Inflammatory macrophage treated with lipopolysaccharide for 1 hour (primary cell): ENCODE results near the gene C1orf232.

ENCODE experiments used
- DNase-seq, 2 donors: peaks; one replicate each; pipeline ENCODE4 v3.0.0-alpha.2; 2020 to 2022

The C1orf232 gene

DNA sequence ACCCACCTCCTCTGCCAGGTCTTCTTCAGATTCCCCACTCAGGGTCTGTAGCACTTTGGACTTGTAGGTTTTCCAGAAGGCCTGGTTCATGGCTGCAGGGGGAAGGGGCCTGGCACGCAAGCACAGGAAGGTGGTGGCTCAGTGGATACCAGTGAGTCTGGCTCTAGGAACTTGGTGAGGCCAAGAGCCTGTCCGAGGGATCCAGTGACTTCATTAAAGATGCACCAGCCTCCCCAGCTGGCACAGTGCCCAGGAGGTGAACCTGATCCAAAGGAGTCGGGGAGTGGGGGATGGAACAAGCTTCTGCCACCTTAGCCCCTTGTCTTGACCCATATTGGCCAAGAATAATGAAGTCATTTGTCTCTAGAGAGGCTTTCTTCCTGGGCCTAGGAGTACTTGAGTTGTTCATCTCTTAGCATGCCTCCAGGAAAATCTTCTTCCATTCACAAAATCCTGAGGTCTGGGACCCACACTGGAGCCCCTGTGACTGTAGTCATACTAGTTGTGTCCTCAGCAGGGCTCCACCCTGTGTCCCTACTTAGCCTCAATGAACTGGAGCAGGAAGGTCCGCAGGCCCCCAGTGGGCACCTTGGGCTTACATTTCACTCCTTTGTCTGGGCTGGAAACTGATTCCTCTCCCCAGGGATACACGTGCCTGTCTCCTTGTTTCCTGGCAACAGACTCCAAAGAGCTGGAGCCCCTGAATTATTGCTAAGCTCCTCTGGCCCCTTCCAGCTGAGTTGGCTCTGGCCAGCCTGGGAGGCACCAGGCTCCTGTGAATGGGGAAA is at the start of gene C1orf232:
Gene C1orf232, minus strand, starts transcription at position 554 of the 788 bp plus-strand sequence. Its CDS starts 464 bp downstream, at position 90.
- DNase-seq = no peak

DNA sequence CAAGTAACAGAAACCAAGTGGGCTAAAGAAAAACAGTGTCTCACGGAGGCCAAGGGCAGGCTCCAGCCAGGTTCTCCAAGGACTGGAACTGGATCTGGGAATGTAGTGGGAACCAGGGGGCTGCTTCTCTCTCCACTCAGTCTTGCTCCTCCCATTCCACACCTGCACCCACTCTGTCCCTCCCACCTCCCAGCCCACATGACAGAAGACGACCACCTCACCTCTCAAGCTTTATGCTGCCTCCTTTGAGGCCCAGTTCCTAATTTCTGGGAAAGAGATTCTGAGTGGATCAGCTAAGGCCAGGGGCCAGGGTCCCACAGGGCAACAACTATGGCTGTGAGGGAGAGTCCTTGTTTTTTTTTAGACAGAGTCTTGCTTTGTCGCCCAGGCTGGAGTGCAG is 46.5 kb upstream of the C1orf232 start:
- DNase-seq = no peak

DNA sequence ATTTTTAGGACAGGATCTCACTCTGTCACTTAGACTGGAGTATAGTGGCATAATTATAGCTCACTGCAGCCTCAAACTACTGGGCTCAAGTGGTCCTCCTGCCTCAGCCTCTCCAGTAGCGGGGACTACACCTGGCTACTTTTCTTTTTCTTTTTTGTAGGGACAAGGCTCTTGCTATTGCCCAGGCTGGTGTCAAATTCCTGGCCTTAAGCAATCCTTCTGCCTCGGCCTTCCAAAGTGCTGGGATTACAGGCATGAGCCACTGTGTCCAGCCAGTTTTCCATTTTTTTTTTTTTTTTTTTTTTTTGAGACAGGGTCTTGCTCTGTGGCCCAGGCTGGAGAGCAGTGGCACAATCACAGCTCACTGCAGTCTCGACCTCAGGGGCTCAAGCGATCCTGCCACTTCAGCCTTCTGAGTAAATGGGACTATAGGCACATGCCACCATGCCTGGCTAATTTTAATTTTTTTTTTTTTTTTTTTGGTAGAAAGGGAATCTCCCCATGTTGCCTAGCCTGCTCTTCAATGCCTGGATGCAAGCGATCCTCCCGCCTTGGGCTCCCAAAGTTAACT is 44.7 kb upstream of the C1orf232 start:
- DNase-seq = no peak

DNA sequence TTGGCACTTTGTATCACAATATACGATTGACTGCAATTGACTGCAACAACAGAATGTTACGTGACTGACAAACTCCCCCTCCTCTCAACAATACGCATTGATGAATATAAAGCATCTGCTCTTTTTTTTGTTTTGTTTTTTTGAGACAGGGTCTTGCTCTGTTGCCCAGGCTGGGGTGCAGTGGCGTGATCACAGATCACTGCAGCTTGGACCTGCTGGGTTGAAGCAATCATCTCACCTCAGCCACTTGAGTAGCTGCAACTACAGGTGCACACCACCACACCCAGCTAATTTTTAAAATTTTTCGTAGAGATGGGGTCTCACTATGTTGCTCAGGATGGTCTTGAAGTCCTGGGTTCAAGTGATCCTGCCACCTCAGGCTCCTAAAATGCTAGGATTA is 44.0 kb upstream of the C1orf232 start:
- no peak for DNase-seq

DNA sequence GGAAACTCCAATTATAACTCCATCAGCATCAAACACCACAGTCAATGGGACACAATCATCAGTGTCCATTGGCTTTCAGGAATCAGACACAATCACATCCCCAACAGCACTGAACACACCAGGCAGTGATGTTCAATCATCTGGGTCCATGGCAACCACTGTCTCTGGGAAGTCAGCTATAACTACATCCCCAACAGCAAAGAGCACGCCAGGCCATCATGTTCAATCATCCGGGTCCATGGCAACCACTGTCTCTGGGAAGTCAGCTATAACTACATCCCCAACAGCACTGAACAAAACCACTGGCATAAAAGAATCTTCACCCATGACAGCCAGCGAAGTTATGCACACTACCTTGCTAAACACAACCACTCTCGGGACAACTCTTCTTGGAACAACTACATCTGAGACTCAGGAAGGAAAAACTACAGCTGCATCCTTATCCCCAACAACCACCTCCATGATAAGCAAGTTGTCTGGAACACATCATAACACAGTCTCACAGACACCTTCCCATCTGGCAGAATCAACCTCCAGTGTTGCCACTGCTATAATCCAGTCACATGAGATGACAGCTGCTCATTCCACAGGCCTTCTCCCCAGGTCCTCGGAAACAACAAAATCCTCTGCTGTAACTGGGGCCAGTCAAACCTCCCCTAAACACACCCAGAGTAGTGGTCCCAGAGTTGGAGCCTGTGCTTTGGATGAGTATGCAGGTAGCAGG is 41.5 kb upstream of the C1orf232 start:
- DNase-seq = no peak

DNA sequence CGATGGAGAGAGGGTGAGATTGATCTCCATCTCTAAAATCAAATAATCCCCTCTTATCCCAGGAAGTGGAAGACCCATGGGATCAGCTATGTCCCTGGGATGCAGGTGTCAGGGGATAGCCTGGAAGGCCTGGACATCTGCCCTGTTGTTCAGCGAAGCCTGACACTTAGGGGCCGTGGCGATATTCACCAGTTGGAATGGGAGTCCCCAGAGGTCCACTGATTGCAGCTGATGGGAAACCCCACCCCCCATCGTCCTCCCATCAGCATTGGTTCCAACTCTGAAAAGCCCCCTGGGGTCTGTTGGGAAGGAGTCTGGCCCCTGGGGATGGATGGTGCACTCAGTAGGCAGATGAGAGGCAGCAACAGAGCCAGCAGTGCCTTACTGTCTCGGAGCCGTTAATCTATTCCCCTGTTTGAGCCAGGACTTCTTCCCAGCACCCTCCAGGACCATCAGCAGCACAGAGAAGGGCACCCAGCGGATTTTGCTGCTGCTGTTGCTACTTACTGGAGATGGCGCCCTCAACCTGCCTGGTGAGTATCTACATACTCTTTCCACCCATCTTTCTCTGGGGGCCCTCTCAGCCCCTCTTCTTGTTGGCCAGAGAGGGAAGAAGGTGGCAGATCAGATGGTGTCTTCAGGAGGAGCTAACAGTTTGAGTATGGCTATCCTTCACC is 35.0 kb upstream of the C1orf232 start:
- no peak for DNase-seq

DNA sequence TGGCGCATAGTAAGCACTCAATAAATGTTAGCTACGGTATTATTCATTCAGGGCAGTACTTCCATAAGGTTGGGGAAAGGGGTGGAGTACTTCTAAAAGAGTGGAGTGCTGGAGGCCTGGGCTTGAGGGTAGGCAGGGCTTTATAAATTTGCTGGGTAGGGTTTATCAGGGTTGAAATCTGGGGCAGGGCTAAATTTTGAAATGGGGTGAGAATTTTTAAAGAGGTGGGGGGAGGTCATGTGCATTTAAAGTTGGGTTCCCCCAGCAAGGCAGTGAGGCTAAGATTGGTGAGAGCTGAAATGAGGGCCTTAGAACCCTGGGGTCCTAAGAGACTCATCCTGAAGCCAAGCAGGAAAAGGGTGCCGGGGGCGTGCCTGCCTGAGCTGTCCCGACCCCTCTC is 31.6 kb upstream of the C1orf232 start:
- no peak for DNase-seq

DNA sequence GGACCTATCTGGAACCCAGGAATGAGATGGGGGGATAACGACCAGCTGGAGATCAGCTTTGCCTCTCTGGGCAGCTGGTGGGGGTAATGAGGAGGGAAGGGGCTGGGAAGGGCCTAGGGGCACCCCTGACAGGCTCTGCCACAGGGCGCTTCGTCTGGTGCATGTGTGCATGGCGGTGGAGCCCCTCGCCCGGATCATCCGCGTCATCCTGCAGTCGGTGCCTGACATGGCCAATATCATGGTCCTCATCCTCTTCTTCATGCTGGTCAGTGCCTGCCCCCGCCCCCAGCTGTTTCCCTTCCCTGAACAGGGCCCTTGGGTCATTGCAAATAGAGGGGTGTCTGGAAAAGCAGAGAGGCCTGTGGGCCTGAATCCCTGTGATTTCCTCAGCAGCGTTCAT is 29.1 kb upstream of the C1orf232 start:
- DNase-seq = no peak

DNA sequence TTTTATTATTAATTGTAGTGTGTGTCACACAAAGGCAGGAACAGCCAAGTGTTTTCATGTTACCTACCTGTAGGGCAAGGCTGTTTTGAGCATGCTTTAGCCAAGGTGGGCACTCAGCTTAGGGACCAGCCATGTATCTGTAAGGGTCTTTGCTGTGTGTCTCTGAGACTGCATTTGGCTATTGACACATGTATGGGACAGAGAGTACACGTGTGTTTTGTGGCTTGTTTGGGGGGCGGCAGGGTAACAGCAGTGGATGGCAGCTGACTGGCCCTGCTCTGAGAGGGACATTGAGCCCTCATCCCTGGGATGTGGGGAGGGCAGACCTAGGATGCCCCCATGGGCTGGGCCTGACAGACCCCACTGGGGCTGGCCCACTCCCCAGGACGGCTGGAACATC is 28.5 kb upstream of the C1orf232 start:
- no peak for DNase-seq

DNA sequence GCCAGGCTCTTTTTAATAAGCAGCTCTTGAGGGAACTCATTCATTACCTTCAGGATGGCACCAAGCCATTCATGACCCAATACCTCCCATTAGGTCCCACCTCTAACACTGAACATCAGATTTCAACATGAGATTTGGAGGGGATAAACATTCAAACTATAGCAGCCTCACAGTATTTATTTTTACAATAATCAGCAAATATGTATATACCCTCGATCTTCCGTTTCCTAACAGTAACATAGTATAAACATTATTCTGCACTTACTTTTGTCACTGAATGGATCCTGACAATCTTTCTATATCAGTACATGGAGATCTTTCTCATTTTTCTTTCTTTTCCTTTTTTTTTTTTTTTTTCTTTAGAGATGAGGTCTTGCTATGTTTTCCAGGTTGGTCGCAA is 27.0 kb upstream of the C1orf232 start:
- no peak for DNase-seq

DNA sequence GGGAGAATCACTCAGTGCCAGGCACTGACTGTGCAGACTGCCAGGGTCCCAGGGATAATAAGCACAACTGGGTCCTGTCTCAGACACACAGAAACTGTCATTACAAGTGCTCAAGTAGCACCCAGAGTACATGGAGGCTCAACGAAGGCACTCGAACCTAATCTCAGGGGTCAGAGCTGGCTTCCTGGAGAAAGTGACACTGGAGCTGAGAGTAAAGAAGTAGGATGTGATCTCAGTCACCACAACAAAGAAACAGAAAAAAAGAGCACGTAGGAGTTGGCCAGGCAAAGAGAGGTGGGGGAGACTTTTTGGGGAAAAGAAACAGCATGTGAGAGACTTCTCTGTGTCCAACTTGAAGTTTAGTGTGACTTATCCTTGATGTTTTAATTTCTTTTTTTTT is 23.0 kb upstream of the C1orf232 start:
- no peak for DNase-seq

DNA sequence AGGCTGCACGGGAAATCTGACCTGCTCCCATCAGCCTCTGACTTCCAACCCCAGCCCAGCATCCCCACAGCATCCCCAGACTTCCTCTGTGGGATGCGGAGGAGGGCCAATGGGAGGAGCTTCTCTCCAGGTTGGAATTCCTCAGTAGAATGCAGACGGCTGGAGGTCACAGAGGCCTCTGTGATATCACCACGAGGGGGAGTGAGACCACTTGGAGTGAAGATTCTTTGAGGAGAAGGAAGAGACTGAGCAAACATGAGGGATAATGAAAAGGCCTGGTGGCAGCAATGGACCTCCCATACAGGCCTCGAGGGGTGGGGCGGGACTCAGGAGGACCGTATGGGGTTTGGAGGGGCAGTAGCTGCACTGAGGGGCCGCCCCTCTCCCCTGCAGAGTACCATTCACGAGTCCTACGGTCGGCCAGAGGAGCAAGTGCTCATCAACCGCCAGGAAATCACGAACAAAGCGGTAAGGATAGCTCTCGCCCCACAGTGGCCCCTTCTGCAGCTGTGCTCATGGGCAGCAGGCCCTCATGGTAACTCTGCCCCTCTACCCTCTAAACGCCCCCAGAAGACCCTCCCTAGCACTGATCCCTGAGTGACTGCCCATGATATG is 21.7 kb upstream of the C1orf232 start, which contains the start of gene CATSPER4:
Gene CATSPER4, plus strand, starts transcription at position 230 of the 615 bp plus-strand sequence. Its CDS starts 26 bp downstream, at position 256.
- DNase-seq = no peak

DNA sequence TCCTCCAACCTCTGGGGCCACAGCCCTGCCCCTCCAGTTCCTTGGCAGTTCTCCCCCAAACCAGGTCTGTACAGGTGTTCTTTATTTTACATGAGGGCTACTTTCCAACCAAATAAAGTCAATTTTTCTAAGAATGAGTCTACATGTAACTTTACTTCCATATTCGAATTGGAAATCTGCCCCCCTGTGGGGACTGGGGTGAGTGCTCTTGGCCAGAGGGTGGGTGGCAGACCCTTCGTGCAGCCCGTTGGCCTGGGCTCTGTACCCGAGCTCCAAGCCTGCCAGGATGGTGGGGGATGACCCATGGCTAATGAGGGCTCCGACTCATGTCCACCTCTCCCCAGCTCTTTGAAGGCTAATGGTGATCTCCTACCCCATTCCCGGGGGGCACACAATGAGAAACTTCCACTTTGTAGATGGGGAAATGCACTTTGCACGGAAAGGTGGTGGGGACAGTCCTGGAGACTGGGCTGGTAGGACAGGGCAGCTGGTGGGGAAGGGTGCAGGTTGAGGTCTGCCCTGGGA is 21.1 kb upstream of the C1orf232 start:
- no peak for DNase-seq

DNA sequence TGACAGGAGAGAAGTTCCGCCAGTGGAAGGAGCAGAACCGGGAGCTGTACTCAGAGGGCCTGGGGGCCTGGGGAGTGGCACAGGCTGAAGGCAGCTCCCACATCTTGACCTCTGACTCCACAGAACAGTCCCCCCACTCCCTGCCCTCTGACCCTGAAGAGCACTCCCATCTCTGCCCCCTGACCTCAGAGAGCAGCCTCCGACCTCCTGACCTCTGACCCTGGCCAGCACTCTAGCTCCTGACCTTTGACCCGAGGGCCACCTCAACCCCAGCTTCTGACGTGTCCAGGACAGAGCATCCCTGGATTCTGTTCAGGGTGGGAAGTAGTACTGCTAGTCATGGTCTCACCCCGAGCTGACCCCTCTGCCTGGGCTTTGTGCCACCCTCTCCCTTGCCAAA is 20.6 kb upstream of the C1orf232 start:
- DNase-seq = no peak

DNA sequence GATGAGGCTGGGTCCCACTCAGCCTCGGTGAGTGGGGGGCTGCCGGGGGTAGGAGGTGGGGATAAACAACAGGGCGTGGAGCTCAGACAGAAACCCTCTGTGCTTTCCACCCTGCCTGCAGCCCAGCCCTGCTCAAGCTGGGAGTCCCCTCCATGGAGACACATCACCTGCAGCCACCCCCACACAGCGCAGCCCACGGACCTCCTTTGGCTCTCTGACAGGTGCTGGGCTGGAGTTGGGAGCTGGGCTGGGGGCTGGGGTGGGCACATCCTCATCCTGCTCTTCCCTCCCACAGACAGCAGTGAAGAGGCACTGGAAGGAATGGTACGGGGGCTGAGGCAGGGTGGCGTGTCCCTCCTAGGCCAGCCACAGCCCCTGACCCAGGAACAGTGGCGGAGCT is 19.7 kb upstream of the C1orf232 start:
- DNase-seq = no peak

DNA sequence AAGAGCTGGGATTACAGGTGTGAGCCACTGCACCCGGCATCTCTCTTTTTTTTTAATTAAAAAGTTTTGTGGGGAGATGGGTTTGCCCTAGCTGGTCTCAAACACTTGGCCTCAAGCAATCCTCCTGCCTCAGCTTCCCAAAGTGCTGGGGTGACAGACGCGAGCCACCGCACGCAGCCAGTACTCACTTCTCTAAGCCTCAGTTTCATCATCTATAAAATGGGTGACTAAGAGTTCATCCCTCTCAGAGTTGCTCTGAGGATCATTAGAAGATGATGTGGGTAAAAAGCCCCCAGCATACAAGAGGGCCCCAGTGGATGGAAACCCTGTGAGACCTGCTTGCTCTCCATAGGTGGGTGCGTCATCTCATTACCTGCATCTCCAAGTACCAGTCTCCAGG is 19.1 kb upstream of the C1orf232 start:
- no peak for DNase-seq

DNA sequence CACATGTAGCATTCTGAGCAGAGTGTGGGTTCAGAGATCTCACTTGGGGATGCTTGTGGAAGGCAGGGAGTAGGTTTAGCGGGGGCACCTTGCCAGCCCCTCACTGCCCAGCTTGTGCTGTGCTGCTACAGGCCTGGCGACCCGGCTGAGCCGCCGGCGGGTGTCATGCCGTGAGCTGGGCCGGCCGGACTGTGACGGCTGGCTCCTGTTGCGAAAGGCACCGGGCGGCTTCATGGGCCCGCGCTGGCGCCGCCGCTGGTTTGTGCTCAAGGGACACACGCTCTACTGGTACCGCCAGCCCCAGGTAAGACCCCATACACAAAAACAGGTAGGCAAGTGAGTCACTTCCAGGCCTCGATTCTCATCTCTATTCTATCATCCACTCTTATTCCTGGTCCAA is 16.1 kb upstream of the C1orf232 start:
- no peak for DNase-seq

DNA sequence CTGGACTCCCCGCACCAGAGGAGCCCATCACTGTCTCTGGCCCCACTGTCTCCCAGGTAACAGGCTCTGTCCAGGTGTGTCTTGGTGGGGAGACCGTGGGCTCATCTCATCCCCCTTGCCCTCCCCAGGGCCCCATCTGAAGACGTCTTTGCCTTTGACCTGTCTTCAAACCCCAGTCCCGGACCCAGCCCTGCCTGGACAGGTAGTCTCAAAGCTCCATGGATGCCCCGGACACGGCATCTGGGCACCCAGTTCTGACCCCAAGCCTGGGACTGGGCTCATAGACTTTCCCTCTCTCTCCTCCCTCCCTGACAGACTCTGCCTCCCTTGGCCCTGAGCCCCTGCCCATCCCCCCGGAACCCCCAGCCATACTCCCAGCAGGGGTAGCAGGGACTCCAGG is 15.3 kb upstream of the C1orf232 start:
- no peak for DNase-seq

DNA sequence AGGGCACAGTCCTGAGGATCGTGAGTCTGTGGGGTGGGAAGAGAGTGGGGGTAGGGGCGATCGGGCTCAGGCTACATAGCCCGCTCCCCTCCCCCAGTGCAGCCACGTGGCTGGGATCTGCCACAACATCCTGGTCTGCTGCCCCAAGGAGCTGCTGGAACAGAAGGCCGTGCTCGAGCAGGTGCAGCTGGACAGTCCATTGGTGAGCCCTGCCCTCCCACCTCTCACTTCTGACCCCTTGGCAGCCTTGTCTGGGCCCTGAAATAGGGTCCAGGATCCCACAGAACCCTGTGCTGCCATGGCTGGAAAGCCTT is 13.6 kb upstream of the C1orf232 start:
- DNase-seq = no peak

DNA sequence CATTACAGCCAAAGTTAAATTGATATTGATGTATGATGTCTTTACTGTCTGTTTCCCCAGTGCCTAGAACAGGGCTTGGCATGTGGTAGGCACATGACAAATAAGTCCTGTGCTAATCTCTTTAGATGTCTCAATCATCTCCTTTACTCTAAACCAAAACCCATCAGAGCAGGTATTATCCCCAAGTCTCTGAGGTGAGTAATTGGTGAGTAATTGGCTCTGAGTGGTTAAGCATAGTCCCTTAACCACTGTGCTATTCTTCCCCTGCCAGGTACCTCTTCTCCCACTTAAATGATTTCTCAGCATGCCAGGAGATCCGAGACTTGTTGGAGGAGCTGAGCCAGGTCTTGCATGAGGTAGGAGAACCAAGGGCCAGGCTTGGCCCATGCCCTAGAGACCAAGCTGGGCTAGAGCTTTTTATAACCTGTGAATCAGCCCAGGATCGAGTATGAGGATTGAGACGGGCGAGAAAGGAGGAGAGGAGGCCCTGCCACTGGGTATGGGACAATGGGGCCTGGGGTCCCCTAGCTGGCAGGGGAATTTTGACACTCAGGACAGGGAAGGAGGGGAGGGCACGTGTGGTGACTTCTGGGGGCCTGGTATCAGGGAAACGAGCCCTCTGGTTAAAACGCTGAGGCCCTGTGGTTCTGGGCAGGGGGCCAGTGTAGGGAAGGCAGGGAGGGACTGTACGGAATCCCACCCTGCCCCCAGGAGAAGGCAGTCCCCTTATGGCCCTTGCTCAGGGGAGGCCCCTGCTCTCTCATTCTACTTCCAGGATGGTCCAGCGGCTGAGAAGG is 13.0 kb upstream of the C1orf232 start:
- no peak for DNase-seq

DNA sequence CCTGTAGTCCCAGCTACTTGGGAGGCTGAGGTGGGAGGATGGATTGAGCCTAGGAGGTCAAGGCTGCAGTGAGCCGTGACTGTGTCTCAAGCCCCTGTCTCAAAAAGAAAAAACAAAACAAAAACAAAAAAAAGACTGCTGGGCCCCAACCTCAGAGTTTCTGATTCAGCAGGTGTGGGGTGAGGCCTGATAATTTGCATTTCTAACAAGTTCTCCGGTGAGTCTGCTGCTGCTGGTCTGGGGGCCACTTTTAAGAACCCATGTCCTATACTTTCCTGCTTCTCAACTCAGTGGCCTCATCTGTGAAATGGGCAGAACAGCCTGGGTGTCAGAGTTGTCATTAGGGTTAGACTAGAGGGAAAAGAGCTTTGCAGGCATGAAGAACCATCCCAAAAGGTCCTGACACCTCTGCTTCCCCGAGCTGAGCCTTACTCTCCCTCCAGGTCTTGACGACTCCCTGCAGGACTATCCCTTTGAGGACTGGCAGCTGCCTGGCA is 11.3 kb upstream of the C1orf232 start:
- DNase-seq = no peak

DNA sequence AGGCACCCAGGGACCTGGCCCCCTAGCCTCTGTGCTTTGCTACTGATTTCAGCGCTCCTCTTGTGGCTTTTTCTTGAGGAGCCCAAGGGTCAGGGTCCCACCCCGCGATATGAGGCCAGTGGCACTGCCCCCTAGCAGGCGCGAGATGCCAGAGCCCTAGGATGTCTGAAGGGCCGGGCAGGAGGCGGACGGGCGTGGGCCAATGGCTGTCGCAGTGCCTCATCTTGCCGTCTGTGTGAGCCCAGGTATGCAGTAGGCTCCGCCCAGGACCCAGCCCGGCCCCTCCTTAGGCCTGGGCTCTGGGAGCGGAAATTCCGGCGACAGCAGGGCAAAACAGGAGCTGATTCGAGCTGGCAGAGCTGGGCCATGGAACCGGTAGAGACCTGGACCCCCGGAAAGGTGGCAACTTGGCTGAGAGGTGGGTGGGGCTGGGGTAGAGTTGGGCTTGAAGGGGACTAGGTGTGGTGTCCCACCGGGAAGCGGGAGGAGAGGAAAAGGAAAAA is 8.5 kb upstream of the C1orf232 start, which contains the start of gene CNKSR1:
Gene CNKSR1, plus strand, starts transcription at position 310 of the 503 bp plus-strand sequence. Its CDS starts 57 bp downstream, at position 367.
- DNase-seq = no peak
